NCI-H526 treated with DMSO at 0.1 percent for 48 hours (cell line): ENCODE data around the gene TSPEAR.
"Not testable (repeated sequence)": the region's sequence is repeated elsewhere in the genome, so short reads cannot be mapped to it uniquely, and the experiment has no call there.

Experiments used
- DNase-seq: peaks from one replicate; lab custom pipeline; 2025; lab: John Stamatoyannopoulos, UW

Gene TSPEAR

DNA sequence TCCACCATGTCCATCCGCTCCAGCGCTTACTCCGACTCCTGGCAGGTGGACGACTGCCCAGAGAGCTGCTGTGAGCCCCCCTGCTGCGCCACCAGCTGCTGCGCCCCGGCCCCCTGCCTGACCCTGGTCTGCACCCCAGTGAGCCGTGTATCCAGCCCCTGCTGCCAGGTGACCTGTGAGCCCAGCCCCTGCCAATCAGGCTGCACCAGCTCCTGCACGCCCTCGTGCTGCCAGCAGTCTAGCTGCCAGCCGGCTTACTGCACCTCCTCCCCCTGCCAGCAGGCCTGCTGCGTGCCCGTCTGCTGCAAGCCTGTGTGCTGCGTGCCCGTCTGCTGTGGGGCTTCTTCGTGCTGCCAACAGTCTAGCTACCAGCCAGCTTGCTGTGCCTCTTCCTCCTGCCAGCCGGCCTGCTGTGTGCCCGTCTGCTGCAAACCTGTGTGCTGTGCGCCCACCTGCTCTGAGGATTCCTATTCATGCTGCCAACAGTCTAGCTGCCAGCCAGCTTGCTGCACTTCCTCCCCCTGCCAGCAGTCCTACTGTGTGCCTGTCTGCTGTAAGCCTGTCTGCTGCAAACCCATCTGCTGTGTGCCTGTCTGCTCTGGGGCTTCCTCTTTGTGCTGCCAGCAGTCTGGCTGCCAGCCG lies 84.1 kb downstream of the TSPEAR start:
- not testable (repeated sequence) for DNase-seq

DNA sequence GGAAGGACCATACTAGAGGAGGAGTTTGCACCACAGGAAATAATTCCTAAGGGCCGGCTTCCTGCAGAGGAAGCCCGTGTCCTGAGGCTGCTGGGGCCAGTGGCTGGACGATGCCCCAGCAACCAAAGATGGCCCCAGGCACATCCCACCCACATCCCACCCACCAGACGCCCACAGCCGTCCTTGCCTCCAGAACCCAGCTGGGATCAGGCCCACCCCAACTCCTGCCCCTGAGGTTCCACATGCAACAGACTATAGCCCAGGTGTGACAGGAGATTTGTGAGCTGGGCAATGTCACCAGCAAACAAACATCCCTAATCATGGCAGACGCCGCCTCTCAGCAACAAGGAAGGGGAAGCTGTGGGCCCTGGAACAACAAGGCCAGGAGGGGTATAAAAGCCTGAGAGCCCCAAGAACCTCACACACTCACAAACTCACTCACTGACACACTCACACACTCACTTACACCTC lies 84.7 kb downstream of the TSPEAR start, which contains the start of gene KRTAP10-9:
TSS of gene KRTAP10-9 (plus strand) at position 421 of the 471 bp plus-strand sequence. CDS start 79 bp downstream, outside the sequence.
- no peak for DNase-seq

DNA sequence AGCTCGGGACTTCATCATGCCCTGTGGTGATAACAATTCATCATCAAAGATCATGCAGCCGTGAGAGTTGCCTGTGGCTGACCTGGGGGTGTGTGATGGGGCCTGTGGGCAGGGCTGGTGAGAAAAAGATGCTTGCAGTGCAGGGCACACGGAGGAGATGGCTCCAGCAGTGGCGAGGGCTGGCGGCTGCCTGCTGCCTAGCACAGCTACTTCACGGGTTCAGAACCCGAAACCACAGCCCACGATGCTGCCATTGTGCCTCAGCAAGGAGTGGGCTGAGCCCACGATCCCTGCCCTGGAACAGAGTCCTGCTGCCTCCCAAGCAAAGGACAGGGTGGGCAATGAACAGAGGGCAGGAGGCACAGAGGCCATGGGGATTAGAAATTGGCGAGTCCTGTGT lies 85.1 kb downstream of the TSPEAR start:
- no peak for DNase-seq

DNA sequence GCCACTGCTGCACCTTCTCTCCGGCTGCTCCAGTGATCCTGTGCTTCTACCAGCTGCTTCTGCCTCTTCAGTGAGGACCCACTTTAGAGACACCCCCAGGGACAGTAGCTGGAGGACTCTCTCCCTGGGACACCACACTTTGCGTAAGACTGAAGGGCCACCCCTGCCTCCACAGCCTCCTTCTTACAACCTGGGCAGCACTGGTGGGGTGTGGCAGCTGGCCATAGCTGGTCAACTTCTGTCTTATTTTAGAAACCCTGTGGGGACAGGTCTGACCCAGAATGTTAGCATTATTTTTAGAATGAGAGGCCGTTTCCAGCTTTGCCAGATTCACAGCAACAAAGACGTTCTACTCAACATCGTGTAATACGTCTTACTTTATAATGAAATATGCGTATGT lies 85.6 kb downstream of the TSPEAR start:
- no peak for DNase-seq

DNA sequence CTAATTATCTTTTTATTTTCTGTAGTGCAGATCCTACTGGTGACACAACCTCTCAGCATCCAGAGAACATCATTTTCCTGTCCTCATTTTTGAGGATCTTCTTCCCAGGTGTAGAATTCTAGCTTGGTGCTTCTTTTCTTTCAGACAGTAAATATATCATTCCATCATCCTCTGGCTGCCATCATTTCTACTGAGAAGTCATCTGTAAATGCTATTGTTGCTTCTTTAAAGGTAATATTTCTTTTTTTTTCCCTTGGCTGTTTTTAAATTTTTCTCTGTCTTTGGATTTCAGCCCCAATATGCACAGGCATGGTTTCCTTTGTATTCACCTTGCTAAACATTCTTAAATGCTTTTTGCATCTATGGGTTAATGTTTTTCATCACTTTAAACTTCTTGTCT lies 87.8 kb downstream of the TSPEAR start:
- no peak for DNase-seq

DNA sequence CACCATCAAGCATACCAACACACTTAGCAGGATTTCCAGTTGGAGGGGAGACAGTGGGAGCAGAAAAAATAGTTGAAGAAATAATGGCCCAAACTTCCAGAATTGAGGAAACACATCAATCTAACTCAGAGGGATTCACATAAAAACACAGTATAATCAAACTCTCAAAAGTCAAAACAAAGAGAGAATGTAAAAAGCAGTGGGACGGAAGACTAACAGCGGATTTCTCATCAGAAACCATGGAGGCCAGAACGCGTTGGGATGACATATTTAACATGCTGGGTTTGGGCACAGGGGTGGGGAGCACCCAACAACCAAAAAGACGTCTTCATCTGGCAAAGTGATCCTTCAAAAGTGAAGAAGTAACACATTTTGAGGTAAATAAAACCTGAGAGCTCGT lies 91.5 kb downstream of the TSPEAR start:
- no peak for DNase-seq

DNA sequence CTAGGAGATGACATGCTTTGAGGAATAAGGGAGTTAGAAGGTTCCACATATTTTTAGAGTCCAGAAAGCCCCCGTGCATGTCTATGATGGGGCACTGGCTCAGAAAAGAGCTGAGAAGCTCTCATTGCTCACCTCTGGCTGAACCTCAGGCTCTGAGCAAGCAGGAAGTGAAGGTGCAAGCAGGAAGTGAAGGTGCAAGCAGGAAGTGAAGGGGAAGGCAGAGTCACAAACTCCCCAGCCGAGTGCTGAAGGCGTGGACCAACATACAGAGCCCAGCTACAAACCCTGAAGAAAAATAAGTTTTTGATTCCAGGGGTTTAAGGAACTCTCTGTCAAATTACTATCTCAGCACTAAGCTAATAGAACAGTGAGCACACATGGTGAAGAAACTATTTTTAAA lies 92.5 kb downstream of the TSPEAR start:
- DNase-seq: no peak

DNA sequence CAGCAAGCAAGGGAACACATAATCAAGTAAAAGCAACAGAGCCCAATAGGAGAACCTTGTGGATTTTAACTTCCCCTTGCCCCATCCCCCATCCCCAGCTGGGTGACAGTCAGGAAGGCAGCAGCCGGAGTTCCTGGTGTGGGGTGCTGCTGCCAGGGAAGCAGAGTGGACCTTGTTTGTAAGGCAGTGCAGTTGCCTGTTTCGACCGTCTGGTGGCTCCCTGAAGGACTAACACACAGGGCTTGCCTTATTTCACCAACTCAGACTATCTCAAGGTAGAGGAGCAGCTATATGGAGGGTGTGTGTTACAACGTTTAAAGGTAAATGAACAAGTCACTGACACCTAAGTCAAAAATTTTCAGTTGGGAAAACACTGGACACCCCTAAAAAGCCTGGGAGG lies 92.9 kb downstream of the TSPEAR start:
- DNase-seq: no peak

DNA sequence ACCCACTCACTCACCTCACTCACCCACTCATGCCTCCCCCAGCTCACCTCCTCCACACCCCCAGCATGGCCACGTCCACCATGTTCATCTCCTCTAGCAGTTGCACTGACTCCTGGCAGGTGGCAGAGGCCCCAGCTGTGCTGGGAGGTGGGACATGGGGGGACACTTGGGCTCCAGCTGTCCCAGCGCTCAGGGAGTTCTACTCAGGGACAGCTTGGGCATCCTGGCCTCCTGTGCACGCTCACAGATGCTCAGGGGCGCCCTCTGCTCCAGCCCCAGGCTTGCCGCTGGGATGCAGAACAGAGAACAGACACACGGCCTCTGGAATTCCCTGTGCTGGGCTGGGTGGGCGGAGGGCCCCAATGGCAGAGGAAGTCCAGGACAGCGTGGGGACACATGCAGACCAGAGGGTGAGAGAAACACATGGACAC lies 94.3 kb downstream of the TSPEAR start:
- DNase-seq: no peak

DNA sequence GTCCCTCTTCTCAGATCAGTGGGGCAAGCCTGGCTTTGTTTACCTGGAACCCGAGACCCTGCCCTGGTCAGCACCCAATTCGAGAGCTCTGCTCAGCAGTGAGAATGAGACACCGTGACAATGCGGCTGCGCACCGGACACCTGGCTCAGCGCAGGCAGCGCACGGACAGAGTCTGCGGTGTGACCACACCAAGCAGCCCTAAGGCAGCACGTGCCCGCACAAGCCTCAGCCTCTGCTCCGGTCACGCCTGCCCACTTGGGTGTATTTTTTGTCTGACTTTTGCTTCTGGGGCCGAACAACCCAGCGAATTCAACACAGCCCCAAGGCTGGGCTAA lies 94.8 kb downstream of the TSPEAR start:
- DNase-seq: no peak

DNA sequence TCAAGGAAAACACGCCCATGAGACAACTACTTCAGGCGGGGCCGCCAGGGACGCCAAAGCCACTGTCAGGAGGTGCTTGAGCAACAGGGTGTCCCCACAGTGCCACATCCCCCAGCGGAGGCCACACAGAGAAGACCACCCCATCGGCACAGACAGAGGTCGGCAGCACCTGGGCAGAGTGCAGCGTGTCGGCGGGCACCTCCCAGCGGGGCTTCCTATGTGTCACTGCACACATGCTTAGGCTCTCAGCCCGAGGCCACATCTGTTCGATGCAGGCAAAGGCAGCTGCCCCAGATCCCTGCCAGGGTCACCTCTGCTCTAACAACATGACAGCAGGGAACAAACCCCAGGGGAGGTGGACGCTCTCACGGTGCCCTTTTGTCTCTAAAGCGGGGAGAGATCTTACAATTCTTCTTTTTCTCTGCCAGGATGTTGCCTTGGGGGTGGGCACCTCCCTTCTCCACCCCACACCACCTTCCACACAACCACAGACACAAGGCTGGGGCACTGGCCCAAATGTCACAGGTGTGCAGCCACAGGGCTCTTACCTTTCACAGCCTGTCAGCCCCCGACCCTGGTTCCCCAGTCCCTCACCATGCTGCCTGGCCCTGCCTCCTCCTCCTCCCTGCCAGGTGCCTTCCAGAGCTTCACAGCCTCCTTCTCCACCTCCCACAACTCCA lies 95.3 kb downstream of the TSPEAR start:
- DNase-seq: no peak

DNA sequence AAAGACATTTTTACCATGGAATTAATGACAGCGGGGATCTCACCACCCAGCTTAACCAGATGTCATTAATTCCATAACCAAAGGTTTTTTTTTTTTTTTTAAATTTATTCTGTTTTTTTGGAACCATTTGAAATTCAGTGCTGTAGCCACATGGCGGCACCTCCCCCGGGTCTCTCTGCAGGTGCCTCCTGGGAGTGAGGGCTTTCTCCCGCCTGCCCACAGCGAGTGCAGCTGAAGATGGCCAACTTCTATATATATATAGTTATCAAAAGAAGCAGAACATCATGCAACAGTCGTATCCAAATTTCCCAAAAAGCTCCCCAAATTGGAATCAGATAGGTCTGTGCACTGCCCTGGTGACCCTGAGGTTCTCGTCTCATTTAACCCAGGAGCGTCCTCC lies 95.9 kb downstream of the TSPEAR start:
- no peak for DNase-seq

DNA sequence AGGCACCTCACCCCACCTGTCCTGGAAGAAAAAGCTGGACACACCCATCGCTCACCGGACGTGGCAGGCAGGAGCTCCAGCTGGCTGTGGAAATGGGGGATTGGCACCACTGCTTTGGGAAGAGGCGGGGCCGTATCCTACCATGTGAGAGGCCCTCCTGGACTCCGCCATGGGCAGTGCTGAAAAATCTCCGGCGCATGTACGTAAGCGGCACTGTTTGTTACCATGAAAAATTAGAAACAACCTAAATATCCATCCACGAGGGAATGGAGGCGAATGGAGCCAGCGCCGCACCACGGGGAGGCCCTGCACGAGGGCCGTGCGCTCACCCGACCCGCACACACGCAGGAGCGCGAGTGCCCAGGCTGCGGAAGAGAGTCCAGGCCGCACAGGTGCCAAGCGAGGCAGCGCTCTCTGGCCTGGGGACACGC lies 96.4 kb downstream of the TSPEAR start:
- DNase-seq: no peak

DNA sequence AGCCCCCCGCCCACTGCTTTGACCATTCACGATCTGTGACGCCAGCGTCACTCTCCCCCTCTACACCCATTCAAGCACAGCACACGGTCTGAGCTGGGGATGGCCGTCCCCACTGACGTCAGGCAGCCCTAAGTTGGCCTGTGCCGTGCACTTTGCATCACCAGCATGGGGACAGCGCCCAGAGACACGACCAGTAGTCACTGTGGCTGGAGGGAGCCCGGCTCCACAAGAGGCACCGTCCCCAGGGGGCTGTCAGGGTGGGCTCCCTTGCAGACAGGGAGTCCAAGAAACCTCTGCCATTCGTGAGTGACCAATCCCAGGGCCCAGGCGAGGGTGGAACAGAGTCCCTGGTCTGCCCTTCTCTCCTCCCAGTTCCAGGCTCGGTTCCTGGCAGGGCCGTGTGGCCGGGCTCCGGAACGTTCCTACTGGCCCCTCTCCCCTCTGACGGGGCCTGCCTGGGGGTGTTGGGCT lies 97.2 kb downstream of the TSPEAR start:
- no peak for DNase-seq

DNA sequence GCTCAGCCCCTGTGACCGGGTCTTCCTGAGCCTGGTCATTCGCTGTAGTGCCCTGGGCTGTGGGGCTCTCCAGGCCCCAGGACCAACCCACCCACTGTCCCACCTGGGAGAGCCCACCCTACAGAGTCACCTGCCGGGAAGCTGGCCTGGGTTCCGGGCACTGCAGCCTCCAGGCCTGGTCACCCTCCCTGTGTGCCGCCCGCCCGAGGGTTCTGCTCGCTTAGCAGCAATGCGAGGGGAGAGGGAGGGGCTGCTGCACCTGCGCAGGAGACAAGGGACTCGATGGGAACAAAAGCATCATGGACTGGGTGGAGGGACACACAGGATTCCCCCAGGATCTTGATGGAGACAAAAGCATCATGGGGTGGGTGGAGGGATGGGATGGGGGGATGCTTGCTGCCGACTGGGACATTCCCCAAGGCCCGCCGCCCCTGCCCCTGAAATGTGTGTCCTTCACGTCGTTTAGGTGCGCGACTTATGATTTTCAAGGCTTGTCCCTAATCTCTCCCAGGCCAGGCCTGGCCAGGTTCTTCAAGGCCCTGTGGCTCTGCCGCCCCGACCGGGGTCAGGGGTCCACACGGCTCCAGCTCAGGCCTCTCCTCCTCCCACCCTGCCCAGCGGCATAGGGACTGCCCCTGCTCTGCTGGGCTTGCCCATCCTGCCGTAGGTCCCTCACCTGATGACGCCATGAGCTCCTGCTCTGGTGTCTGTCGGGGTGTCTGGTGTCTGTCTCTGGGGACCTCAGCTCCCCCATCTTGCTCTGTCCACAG lies 97.8 kb downstream of the TSPEAR start:
- DNase-seq: no peak

DNA sequence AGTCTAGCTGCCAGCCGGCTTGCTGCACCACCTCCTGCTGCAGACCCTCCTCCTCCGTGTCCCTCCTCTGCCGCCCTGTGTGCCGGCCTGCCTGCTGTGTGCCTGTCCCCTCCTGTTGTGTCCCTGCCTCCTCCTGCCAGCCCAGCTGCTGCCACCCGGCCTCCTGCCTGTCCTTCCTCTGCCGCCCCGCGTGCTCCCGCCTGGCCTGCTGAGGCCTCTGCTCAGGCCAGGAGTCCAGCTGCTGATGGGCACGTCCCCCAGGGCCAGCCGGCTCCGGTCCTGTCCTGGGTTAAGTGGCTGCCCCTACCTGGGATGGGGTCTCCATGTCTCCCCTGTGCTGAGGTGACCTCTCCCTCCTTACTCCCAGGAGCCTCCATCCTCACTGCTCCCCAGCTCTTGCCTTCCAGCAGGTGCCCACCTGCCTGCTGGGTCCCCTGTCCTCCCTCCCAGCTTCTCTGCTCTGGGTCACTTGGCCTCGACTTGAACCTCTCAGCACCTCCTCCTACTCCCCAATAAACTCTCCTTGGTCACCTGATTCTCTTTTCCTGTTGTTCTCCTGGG lies 98.6 kb downstream of the TSPEAR start:
- no peak for DNase-seq

DNA sequence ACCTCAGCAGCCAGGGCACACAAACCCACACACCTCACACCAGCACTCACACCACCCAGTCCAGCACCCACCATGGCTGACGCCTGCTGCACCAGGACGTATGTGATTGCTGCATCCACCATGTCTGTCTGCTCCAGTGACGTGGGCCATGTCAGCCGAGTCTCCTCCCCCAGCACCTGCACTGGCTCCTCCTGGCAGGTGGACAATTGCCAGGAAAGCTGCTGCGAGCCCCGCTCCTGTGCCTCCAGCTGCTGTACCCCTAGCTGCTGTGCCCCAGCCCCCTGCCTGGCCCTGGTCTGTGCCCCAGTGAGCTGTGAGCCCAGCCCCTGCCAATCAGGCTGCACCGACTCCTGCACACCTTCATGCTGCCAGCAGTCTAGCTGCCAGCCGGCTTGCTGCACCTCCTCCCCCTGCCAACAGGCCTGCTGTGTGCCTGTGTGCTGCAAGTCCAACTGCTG lies 99.3 kb downstream of the TSPEAR start, which contains the start of gene KRTAP10-8:
TSS of gene KRTAP10-8 (plus strand) at position 51 of the 458 bp plus-strand sequence. CDS start at position 73, 22 bp downstream.
- no peak for DNase-seq

DNA sequence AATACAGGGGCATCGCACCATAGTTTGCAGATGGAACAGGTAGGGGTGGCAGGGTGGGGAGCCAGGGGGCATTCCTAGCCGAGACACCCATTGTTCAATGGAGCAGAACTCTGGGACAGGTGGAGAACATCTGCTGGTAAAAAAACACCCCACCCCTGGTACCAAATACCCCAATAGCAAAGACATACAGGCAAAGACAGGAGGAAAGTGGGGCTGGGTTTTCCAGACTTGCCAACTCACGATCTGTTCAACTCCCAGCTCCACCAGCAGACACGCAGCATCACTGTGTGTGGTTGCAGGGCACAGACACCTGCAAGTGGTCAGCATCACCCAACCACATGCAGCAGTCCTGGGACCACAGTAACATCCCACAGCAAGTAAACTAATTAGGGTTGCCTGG lies 99.8 kb downstream of the TSPEAR start:
- no peak for DNase-seq

DNA sequence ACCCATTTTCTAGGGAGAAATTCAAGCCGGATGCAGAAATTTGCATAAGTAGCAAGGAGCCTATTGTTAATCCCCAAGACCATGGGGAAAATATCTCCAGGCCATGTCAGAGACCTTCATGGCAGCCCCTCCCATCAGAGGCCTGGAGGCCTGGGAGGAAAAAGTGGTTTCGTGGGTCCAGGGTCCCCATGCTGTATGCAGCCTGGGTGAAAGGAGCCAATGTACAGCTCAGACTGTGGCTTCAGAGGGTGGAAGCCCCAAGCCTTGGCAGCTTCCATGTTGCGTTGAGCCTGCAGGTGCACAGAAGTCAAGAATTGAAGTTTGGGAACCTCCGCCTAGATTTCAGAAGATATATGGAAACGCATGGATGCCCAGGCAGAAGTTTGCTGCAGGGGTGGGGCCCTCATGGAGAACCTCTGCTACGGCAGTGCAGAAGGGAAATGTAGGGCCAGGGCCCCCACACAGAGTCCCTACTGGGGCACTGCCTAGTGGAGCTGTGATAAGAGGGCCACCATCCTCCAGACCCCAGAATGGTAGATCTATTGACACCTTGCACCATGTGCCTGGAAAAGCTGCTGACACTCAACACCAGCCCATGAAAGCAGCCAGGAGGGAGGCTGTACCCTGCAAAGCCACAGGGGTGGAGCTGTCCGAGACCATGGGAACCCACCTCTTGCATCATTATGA lies 101.1 kb downstream of the TSPEAR start:
- DNase-seq: not testable (repeated sequence)

DNA sequence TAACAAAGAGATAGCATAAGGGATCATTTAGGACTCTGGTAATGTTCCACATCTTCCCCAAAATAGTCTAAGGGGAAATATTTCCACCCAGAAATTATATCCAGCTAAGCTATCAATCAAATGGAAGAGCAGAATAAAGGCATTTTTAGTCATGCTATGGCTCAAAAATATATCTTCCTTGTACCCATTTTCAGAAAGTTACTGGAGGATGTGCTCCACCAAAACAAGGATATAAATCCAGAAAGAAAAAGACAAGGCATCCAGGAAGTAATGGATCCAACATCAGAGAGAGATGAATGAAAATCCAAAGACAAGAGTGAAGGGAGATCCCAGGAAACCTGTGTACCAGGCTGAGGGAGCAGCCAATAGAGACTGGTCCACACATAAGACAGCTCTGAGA lies 102.2 kb downstream of the TSPEAR start:
- no peak for DNase-seq

DNA sequence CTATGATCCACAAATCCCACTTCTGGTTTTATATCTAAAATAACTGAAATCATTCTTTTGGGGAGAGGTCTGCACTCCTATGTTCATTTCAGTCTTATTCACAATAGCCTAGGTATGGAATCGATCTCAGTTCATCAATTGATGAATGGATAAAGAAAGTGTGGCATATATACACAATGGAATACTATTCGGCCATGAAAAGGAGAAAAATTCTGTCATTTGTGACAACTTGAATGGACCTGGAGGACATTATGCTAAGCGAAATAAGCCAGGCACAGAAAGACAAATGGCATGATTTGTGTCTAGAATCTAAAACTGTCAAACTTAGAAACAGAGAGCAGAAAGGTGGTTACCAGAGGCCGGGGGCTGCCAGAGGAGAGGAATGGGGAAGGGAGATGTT lies 104.9 kb downstream of the TSPEAR start:
- no peak for DNase-seq

DNA sequence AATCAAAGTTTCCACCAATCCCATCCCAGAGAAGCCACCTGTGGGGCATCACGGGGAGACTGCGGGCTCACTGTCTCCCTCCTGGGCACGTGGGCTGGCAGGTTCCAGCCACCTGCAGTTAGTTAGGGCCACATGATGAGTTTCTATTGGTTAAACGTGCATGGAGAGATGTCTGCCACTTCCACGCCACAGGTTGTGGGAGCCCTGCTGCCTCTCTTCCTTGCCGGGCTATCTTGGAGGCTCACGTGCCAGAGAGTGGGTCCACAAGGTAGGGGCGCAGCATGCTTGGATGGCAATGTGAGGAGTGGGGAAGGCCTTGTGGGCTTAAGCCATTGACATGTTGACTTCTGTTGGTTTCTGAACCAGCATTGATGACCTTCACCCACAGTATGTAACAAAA lies 107.5 kb downstream of the TSPEAR start:
- DNase-seq: no peak
